NCI-H2107 (cell line): Measurements from ENCODE around the gene COMP.

Source experiments
- DNase-seq: peaks from one replicate; lab custom pipeline; 2025; lab: John Stamatoyannopoulos, UW

COMP gene

DNA sequence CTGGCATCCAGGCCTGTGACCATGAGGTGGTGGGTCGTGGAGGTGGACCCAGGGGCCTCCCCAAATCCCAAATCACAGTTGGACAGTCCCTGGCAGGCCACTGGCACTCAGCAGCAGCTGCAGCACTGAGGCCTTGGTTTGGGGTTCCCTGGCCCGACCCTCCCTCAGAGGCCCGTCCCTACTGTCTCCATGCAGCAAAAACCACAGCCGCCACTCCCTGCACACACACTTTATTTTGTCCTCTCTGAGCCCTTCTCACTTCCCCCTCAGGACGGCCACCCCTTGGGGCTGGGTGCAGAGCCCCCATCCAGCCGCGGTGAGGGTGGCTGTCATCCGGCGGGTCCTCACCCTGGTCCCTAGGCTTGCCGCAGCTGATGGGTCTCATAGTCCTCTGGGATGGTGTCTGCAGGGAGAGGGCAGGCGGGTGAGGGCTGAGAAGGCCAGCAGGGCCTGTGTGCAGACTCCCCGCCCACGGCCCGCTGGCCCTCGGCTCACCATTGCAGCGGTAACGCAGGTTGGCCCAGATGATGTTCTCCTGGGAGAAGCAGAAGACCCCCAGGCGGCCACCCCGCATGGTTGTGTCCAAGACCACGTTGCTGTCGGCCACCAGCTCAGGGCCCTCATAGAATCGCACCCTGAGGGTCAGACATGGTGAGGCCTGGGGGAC, 8.4 kb downstream of the COMP start:
- DNase-seq, result no peak

DNA sequence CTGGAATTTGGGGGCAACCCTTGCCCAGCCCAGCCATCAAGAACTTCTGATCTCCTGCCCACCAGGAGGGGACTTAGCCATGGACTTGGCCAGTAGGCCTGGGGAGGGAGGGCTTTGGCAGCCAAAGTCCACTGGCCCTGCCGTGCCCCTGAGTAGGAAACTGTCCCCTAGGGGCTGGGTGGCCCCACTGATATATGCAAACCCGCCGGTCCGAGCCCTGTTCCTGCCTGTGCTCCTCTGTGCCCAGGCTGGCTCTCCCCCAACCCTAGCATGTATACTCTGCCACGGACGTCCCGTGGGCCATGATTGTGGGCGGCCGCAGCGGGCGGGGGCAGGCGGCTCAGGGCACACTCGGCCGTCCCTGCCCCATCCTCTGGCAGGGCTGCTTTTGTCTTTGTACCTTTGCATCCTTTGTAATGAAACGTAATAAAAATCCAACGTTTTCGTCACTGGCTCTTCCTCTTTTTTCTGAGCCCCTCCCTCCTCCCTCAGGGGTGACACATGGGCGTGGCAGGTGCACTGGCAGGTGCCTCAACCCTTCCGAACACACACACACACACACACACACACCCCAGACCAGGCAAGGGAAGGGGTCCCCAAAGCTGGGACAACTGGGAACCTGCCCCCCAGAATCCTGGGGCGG, 9.1 kb downstream of the COMP start:
- DNase-seq, result no peak

DNA sequence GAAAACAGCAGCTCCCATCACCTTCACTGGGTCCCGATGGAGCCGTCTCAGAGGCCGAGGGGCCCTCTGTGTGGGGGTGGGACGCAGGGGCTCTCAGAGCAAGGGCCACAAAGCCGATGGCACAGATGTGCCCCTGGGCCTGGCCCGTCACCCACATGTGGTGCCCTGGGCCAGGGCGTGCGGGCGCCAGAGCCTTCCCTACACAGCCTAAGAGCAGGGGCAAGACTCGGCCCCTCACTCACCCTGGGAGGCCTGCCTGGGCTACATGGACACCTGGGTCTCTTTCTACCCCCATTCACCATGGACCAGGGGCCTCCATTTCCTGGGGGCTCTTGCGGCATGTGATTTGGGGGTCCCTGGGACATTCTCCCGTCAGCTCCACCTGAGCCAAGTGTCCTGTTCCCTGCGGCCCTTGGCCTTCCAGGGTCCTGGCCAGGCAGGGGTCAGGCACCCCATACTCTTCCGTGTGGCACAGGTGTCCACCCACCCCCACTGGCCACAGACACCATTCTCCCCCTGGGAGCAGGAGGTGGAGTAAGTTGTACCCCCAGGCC, 10.0 kb downstream of the COMP start:
- no peak for DNase-seq

- DNase-seq, result no peak
Observed at GRCh38 chr19:18780631-18781030, 10.5 kb downstream of the COMP start.

- DNase-seq, result no peak
Observed at GRCh38 chr19:18780081-18780480, 11.0 kb downstream of the COMP start.

GRCh38 chr19:18778826-18779495, 12.1 kb downstream of the COMP start:
- no peak for DNase-seq

DNA sequence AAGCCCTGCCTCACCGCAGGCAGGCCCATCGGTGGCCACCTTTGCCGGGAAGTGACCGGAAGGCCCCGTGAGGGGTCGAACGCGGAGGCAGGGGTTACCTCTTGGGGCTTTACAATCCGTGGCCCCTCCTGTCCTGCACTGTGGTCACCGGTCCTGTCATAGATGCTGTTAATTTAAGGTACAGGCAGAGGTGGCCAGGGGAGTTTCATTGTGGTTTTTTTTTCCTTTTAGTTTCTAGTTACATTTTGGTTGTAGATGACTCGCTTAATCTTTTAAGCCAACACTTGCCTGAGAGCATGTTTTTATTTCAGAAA, 13.1 kb downstream of the COMP start:
- DNase-seq, result no peak

GRCh38 chr19:18777301-18778075, 13.6 kb downstream of the COMP start:
- no peak for DNase-seq

DNA sequence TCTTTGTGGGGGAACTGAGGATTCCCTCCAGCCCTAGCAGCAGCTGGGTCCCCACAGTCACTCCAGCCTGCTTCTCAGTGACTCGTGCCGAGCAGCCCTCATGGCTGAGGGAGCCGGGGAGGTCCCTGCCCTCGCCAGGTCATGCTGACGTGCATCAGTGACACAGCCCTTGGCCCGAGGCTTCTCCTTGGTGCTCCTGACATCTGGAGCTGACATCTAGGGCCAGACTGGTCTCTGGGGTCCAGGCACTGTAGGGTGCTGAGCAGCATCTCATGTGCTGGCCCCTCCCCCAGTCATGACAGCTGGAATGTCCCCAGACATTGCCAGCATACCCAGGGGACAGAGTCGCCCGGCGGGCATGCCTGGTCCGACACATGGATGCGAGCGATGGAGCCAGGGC, 14.4 kb downstream of the COMP start:
- no peak for DNase-seq

GRCh38 chr19:18776288-18776594, 14.9 kb downstream of the COMP start:
- DNase-seq, result no peak

GRCh38 chr19:18775586-18776287, 15.4 kb downstream of the COMP start:
- no peak for DNase-seq

- DNase-seq, result no peak
Observed at GRCh38 chr19:18774782-18775444, 16.2 kb downstream of the COMP start.

DNA sequence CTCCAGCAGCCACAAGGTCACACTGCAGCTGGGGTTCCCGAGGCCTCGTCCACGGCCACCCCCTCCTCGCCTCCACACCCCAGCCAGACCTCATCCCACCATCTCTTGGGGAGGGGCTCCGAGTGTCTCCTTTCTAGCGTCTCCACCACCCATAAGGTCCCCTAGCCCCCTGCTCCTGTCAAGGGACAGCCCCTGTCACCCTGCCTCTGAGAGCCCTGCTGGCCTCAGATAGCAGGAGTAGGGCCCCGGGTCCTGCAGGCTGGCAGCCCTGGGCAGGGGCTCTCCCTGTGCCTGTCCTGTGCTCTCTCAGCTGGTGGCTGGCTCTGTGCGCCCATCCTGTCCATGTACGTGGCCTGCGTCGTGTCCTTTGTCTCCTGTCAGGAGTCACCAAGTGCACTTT, 17.0 kb downstream of the COMP start:
- no peak for DNase-seq

DNA sequence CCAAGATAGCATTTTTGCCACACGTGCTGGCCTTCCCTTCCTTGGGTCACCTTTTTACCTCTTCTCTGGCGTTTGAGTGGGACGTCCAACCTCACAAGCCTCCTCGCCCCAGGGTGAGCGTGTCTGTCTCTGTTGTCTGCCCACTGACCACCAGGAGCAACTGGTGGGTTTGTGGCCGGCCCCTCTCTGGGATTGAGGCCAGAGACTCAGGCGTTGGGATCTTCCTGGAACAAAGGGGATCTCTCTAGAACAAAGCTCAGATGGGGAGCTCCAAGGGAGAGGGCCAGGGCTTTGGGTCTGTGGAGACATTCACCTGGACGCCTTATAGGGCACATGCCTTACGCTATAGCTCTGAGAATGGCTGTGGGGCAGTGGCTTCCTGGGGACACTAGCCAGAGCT, 17.4 kb downstream of the COMP start:
- DNase-seq, result no peak

DNA sequence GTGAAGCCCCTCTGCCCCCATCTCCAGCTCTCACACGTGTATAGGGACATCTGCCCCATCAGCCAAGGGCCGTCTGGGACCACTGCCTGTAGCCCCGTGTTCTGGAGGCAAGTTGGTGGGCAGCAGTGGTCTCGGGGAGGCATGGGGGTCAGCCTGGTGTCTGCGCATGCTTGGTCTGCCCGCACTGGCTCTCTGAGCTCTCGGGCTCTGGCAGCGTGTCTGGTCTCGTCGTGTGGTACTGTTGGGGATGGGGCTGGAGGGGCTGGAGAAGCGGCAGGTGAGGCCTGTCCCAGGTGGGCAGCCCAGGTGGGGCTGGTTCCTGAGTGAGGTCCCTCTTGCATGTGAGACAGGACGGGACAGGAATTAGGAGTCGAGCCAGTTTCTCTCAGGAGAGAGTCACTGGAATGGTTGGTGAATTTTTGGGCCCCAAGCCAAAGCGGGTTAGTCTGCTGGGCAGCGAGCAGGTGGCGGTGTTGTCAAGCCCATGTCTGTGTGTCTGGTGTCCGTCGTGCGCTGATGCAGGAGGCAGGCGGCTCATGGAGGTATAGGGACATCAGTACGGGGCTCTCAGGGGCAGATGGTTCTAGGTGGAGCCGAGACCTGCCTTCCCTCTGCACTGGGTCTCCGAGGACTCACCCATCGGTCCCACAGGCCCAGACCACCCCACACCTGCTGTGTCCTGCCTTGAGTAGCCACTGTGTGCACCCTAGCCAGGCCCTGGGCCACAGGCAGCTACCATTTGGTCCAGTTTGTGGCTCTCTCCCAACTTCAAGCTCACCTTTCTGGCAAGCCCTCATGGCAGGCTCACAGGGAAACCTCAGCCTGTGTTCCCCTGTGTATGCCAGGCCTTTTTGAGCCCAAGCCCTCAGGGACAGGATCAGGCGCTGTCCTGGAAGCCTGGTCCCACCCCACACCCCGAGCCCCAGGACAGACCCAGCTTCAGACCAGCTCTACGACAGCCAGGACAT, 18.2 kb downstream of the COMP start:
- DNase-seq, result no peak

GRCh38 chr19:18771328-18772242, 19.5 kb downstream of the COMP start:
- no peak for DNase-seq

DNA sequence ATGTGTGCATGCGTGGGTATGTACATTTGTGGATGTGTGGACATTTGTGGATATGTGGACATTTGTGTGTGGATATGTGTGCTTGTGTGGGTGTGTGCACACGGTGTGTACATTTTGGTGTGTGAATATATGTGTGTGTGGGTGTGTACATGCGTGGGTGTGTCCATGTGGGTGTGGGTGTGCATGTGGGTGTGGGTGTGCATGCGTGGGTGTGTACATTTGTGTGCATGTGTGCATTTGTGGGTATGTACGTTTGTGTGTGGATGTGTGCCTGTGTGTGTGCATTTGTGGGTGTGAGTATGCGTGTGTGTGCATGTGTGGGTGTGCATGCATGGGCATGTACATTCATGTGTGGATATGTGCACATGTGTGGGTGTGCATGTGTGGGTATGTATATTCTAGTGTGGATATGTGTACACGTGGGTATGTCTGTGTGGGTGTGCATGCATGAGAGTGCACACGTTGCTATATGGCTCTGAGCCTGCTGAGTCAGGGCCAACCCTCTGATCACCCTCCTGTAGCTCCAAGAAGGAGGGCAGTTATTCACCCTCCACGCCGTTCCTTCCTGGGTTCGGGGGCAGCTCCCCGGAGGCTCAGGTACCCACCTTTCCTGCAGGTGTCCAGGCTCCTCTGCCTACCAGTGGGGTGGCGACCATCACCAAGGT, 20.3 kb downstream of the COMP start:
- no peak for DNase-seq

GRCh38 chr19:18769989-18770528, 21.0 kb downstream of the COMP start:
- no peak for DNase-seq
